ENCODE measurements around the gene FHOD3.

DNA sequence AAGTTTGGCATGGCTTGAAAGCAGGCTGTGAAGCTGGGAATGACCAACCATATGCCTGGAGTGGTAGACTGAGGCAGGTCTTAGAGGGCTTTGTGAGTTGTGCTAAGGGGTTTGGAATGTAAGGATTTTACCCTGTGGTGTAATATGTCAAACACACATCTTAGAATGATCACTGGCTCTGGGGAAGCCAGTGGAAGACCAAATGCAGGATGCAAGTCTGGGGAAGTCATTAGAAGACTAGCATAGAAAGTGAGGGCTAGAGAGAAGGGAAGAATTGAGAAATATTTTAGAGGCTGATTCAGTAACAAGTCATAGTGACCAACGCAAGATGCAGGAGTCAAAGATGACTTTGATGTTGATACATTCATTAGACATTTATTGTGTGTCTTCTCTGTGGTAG is 3.5 kb upstream of the FHOD3 start:
- no peak for TF ChIP-seq RAD21 (conservative IDR thresholded peaks at IDR 0.05 in 1 of 2, IDR thresholded peaks at IDR 0.05 in 1 of 2)
- TF ChIP-seq, protein P1, sequence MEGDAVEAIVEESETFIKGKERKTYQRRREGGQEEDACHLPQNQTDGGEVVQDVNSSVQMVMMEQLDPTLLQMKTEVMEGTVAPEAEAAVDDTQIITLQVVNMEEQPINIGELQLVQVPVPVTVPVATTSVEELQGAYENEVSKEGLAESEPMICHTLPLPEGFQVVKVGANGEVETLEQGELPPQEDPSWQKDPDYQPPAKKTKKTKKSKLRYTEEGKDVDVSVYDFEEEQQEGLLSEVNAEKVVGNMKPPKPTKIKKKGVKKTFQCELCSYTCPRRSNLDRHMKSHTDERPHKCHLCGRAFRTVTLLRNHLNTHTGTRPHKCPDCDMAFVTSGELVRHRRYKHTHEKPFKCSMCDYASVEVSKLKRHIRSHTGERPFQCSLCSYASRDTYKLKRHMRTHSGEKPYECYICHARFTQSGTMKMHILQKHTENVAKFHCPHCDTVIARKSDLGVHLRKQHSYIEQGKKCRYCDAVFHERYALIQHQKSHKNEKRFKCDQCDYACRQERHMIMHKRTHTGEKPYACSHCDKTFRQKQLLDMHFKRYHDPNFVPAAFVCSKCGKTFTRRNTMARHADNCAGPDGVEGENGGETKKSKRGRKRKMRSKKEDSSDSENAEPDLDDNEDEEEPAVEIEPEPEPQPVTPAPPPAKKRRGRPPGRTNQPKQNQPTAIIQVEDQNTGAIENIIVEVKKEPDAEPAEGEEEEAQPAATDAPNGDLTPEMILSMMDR (IDR thresholded peaks at IDR 0.05): no peak
